CD4-positive, alpha-beta T cell (primary cell): Measurements from ENCODE around the gene PHETA2. TPM values are rescaled to one million over a fixed set of nuclear protein-coding genes. Genes with fewer than 3 reads are reported as not detected.
"Not testable (repeated sequence)": the region's sequence is repeated elsewhere in the genome, so short reads cannot be mapped to it uniquely, and the experiment has no call there.

Experiments
- ATAC-seq: fragments of 200-7000 bp; cut with Tn5 transposase; one replicate; pipeline ENCODE4 v1.10.0; 2022; ENCODE audit warnings: mild to moderate bottlenecking; ENCODE audit not compliant: poor library complexity
- CTCF ChIA-PET: fragments of 350-600 bp; sonication (Branson Sonifier 250); formaldehyde crosslinking; loops from one replicate; lab custom pipeline; 2021; ENCODE audit warnings: antibody characterized with exemption, inconsistent platforms; lab: Charles Lee
- POLR2A ChIA-PET: fragments of 350-600 bp; sonication (Branson Sonifier 250); formaldehyde crosslinking; loops from one replicate; lab custom pipeline; 2021; ENCODE audit warnings: antibody characterized with exemption, inconsistent platforms; lab: Charles Lee
- DNase-seq, 14 experiments: peaks; one replicate each; pipeline ENCODE4 v3.0.0-alpha.2; 2013 to 2020; ENCODE audit warnings: mixed read lengths in 2 of 14
- H3K27ac ChIP-seq, 2 donors: one replicate each; pipeline versions ENCODE4 v1.5.1 to v1.7.0; 2013; ENCODE audit warnings: low read length in 2 of 2, low read depth in 1 of 2, mild to moderate bottlenecking in 1 of 2
- H3K27me3 ChIP-seq, 2 experiments: 1 replicate in 1 of 2; 2 replicates in 1 of 2; pipeline versions ENCODE4 v1.6.1 to v1.7.0; 2013; ENCODE audit warnings: low read length in 2 of 2, control low read depth in 1 of 2, mild to moderate bottlenecking in 1 of 2, moderate library complexity in 1 of 2; ENCODE audit not compliant: insufficient read depth in 2 of 2, control insufficient read depth in 1 of 2
- H3K36me3 ChIP-seq: one replicate; pipeline ENCODE4 v1.6.1; 2013; ENCODE audit warnings: low read length, control low read depth; ENCODE audit not compliant: insufficient read depth
- H3K4me1 ChIP-seq: one replicate; pipeline ENCODE4 v1.6.1; 2013; ENCODE audit warnings: low read length, control low read depth; ENCODE audit not compliant: insufficient read depth
- H3K4me3 ChIP-seq: one replicate; pipeline ENCODE4 v1.5.1; 2013; ENCODE audit warnings: mild to moderate bottlenecking, low read length, moderate library complexity
- H3K9me3 ChIP-seq, 2 experiments: 1 replicate in 1 of 2; 2 replicates in 1 of 2; pipeline versions ENCODE4 v1.6.1 to v1.7.0; 2013; ENCODE audit warnings: low read length in 2 of 2, mild to moderate bottlenecking in 2 of 2, control low read depth in 1 of 2, moderate library complexity in 1 of 2; ENCODE audit not compliant: control insufficient read depth in 1 of 2, insufficient read depth in 1 of 2
- H3K27ac Mint-ChIP-seq: one replicate; pipeline ENCODE4 v1.8.0; 2020; ENCODE audit warnings: mixed read lengths
- H3K27me3 Mint-ChIP-seq: one replicate; pipeline ENCODE4 v1.8.0; 2021; ENCODE audit warnings: mixed read lengths
- H3K36me3 Mint-ChIP-seq: one replicate; pipeline ENCODE4 v1.8.0; 2021; ENCODE audit warnings: low read depth, mixed read lengths
- H3K4me1 Mint-ChIP-seq: one replicate; pipeline ENCODE4 v1.8.0; 2021; ENCODE audit warnings: low read depth, mixed read lengths
- H3K4me3 Mint-ChIP-seq: one replicate; pipeline ENCODE4 v1.8.0; 2020; ENCODE audit warnings: mild to moderate bottlenecking, mixed read lengths
- H3K9me3 Mint-ChIP-seq: one replicate; pipeline ENCODE4 v1.8.0; 2020; ENCODE audit warnings: mixed read lengths
- intact Hi-C, 2 experiments: fragments of 100-400 bp; cut with DNase I in 1 of 2; cut with micrococcal nuclease in 1 of 2; formaldehyde crosslinking; loops; one replicate each; pipeline versions ENCODE4 v1.15.1 to v1.9.0; 2023 to 2025; cut with DNase I, micrococcal nuclease
- total RNA-seq, 174 experiments: library from RNA in 2 of 174; stranded (reverse) in 2 of 174; gene quantifications; one replicate each; pipeline ENCODE4 v1.2.3 and lab custom pipeline; 2021 to 2026
- TF ChIP-seq, protein P1 (sequence below): fragments of 200-600 bp; IDR thresholded peaks from one replicate; pipeline ENCODE4 v1.8.0; 2022; ENCODE audit warnings: antibody characterized with exemption, mild to moderate bottlenecking

PHETA2 gene
- total RNA-seq, 2 experiments from 2014 or later, result 0.27 to 0.42 TPM

DNA sequence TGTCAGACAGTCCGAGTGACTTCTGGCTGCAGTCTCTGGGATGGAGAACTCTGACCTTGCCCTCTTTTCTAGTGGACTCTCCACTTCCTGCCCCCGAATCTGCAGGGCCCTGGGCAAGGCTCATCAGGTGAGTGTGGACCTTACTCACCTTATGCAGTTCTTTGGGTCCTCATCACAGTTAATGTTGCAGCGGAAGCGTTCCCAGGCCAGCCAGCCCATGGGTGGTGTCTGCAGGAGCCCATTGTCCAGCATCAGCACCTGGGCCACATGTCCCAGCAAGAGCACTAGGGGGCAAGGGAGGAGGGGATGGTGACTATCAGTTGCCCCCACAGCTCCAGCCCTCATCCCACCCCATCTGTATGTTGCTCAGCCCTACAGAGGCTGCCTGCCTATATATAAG is 5.8 kb upstream of the PHETA2 start:
- no peaks in the 10 kb centered on the region for H3K27me3 Mint-ChIP-seq
- peaks cover 46% of the 10 kb centered on the region for H3K36me3 Mint-ChIP-seq
- no peaks in the 10 kb centered on the region for H3K9me3 Mint-ChIP-seq
- ChIA-PET CTCF (no interaction called here), POLR2A (interaction anchor here (4.3 kb wide), 1 partner anchor 11 kb away, joined by 43 read pairs; the partner anchor contains the start of gene SMDT1)
- DNase-seq (no peak), ATAC-seq (no peak)
- no peaks in the 10 kb centered on the region for H3K9me3 ChIP-seq
- intact Hi-C loops, result loop anchor here in 1 of 2 experiments (2.0 kb wide), 1 partner anchor 25 kb away; no protein-coding TSS in a partner anchor
- H3K4me3 Mint-ChIP-seq, result peak overlapping the region; percentile 95
- peaks cover 44% of the 10 kb centered on the region for H3K4me1 Mint-ChIP-seq
- TF ChIP-seq, protein P1, sequence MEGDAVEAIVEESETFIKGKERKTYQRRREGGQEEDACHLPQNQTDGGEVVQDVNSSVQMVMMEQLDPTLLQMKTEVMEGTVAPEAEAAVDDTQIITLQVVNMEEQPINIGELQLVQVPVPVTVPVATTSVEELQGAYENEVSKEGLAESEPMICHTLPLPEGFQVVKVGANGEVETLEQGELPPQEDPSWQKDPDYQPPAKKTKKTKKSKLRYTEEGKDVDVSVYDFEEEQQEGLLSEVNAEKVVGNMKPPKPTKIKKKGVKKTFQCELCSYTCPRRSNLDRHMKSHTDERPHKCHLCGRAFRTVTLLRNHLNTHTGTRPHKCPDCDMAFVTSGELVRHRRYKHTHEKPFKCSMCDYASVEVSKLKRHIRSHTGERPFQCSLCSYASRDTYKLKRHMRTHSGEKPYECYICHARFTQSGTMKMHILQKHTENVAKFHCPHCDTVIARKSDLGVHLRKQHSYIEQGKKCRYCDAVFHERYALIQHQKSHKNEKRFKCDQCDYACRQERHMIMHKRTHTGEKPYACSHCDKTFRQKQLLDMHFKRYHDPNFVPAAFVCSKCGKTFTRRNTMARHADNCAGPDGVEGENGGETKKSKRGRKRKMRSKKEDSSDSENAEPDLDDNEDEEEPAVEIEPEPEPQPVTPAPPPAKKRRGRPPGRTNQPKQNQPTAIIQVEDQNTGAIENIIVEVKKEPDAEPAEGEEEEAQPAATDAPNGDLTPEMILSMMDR, result no peak
- peaks cover 33% of the 10 kb centered on the region for H3K4me1 ChIP-seq
- H3K27ac Mint-ChIP-seq, result no peak overlapping the region
- H3K4me3 ChIP-seq, result no peak overlapping the region
- H3K27me3 ChIP-seq, result no peaks in the 10 kb centered on the region
- no peak overlapping the region for H3K27ac ChIP-seq
- peaks cover 24% of the 10 kb centered on the region for H3K36me3 ChIP-seq

DNA sequence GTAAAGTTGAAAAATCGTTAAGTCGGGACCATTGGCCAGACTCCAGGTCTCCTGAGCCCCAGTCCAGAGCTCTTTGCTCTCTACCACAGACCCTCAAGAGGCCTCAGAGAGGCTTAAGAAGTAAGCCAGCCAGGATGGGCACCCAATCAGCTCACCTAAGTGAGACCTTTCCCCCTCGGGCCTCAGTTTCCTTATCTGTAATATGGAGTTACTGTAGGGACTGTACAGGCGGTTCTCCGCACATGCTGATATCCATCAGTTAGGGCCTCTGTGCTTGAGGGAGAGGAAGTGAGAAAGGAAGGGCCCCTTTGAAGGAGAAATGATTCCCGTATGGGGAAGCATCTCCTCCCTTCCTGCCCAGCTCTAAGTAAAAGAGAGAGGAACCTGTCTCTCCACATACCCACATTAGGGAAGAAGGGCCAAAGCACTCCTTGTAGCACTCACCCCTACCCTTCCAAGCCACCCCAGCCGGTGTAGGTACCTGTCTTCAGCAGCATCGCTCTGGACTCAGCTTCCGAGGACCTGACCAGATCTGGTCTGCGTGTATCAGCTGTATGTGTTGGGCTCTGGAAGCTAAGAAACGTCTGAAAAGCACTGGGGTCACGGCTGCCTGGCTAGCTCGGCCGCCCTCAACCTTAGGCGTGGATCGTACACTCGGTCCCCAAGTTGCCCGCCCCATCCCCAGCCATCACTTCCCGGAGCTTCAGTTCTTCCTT is 4.1 kb upstream of the PHETA2 start:
- Mint-ChIP-seq H3K36me3 (peaks cover 36% of the 10 kb centered on the region), H3K9me3 (no peaks in the 10 kb centered on the region), H3K27ac (peak overlapping the region; percentile 95), H3K4me3 (peak overlapping the region; percentile 95), H3K27me3 (no peaks in the 10 kb centered on the region), H3K4me1 (peaks cover 52% of the 10 kb centered on the region)
- peaks cover 24% of the 10 kb centered on the region for H3K36me3 ChIP-seq
- H3K9me3 ChIP-seq, result no peaks in the 10 kb centered on the region
- no peaks in the 10 kb centered on the region for H3K27me3 ChIP-seq
- POLR2A ChIA-PET, result interaction anchor here (0.8 to 4.3 kb wide), 5 partner anchors 9 to 374 kb away, joined by 3 to 43 read pairs (median 6); partner anchors contain the start of genes NDUFA6, SMDT1 and WBP2NL
- H3K4me1 ChIP-seq, result peaks cover 49% of the 10 kb centered on the region
- TF ChIP-seq, protein P1, result no peak
- intact Hi-C loops, result loop anchor here (2.0 to 10.0 kb wide), 4 partner anchors 23 to 545 kb away; partner anchors contain the start of genes POLDIP3 (in 1 of the 2) and WBP2NL (in 1 of the 2)
- peak overlapping the region; percentile 74 to 76 for H3K27ac ChIP-seq
- H3K4me3 ChIP-seq, result peak overlapping the region; percentile 84
- CTCF ChIA-PET, result interaction anchor here (1.5 to 2.0 kb wide), 2 partner anchors 10 to 21 kb away, joined by 3 to 11 read pairs; partner anchors contain the start of genes NDUFA6 and SMDT1
- DNase-seq (peak in 2 of 14 experiments; percentile 10 to 49), ATAC-seq (no peak)

DNA sequence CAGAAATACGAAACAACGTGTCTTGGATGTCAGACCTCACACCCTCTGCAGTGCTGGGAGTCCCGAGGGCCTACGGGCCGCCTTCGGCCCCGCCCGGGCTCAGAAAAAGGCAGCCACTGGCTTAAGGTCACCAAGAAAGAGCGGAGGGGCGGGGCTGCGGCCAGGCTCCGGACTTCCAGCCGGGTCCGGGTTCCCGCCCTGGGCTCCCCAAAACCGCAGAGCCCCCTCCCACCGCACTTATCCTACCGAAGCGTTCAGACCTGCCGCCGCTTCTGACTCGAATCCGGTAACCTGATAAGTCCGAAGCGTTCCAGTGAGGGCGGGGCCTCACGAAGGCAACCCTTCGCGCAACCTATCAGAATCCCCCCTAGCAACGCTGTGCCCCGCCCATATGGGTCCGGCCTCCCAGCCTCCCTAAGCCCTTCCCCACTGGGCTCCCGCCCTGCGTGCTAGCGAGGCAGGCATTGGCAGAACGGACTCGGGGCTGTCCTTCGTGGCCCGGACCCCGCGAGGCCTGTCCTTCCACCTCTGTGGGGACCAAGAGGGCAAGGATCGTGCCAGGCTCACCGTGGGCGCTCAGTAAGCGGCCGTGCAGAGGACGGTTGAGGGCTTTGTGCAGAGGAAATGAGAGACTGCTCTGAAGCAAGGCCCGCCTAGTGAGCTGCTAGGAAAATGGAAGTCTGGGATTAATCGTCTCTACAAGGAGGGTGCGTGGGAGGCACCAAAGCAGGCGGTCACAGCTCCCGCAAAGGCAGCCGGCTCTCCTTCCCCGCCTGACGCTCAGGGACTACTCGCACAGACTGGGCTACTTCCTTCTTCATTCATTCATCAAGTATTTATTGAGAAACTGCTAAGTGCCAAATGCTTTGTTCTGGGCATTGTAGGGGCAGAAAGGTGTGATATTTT is 3.3 kb upstream of the PHETA2 start, which contains the start of gene NAGA:
Gene NAGA, minus strand, starts transcription at position 296 of the 906 bp plus-strand sequence. CDS start 515 bp downstream, outside the sequence.
- POLR2A ChIA-PET, result interaction anchor here (0.8 to 4.3 kb wide), 5 partner anchors 9 to 374 kb away, joined by 3 to 43 read pairs (median 6); partner anchors contain the start of genes NDUFA6, SMDT1 and WBP2NL
- CTCF ChIA-PET, result interaction anchor here (1.5 to 2.0 kb wide), 2 partner anchors 9 to 20 kb away, joined by 3 to 11 read pairs; partner anchors contain the start of genes NDUFA6 and SMDT1
- H3K36me3 ChIP-seq, result peaks cover 18% of the 10 kb centered on the region

DNA sequence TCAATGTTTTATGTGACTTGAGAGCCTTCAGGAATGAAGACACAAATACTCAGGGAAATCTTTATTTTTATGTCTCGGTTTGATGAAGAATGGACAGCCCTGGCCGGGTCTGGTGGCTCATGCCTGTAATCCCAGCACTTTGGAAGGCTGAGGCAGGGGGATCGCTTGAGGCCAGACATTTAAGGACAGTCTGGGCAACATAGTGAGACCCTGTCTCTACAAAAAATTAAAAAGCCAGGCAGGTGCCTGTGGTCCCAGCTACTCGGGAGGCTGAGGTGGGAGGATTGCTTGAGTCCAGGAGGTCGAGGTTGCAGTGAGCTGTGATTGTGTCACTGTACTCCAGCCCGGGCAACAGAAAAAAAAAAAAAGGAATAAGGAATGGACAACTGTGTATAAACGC is 2.5 kb upstream of the PHETA2 start:
- peaks cover 55% of the 10 kb centered on the region for H3K4me1 ChIP-seq
- not testable (repeated sequence) for ATAC-seq, H3K27me3 ChIP-seq, H3K27me3 Mint-ChIP-seq, H3K9me3 Mint-ChIP-seq, DNase-seq, H3K9me3 ChIP-seq
- H3K27ac ChIP-seq, result peak overlapping the region in 1 of 2 donors; percentile 65
- ChIA-PET POLR2A (interaction anchor here (3.3 to 4.3 kb wide), 2 partner anchors 8 to 19 kb away, joined by 16 to 43 read pairs; partner anchors contain the start of genes NDUFA6 and SMDT1), CTCF (interaction anchor here (2.0 kb wide), 1 partner anchor 19 kb away, joined by 11 read pairs; the partner anchor contains the start of gene NDUFA6)
- Mint-ChIP-seq H3K4me3 (peak overlapping the region; percentile 95), H3K4me1 (peaks cover 62% of the 10 kb centered on the region), H3K36me3 (peaks cover 23% of the 10 kb centered on the region), H3K27ac (peak overlapping the region; percentile 95)
- intact Hi-C loops, result loop anchor here (5.0 to 10.0 kb wide), 3 partner anchors 74 to 543 kb away; partner anchors contain the start of genes POLDIP3 (in 1 of the 2) and WBP2NL (in 1 of the 2)
- peaks cover 16% of the 10 kb centered on the region for H3K36me3 ChIP-seq
- peak overlapping the region; percentile 84 for H3K4me3 ChIP-seq

More for the DNA sequence above, 3.3 kb upstream of the PHETA2 start, which contains the start of gene NAGA:
- TF ChIP-seq, protein P1, result no peak
- Mint-ChIP-seq H3K4me1 (peaks cover 59% of the 10 kb centered on the region), H3K4me3 (peak within 1 kb of the TSS; percentile 95), H3K36me3 (peaks cover 28% of the 10 kb centered on the region), H3K27ac (peak within 1 kb of the TSS; percentile 95), H3K27me3 (no peaks in the 10 kb centered on the region), H3K9me3 (no peaks in the 10 kb centered on the region)
- ATAC-seq, result peak; percentile 98
- H3K27me3 ChIP-seq, result no peaks in the 10 kb centered on the region
- intact Hi-C loops, result loop anchor here (5.0 to 10.0 kb wide), 3 partner anchors 73 to 544 kb away; partner anchors contain the start of genes POLDIP3 (in 1 of the 2) and WBP2NL (in 1 of the 2)
- no peaks in the 10 kb centered on the region for H3K9me3 ChIP-seq
- peak within 1 kb of the TSS; percentile 84 for H3K4me3 ChIP-seq
- H3K27ac ChIP-seq, result peak within 1 kb of the TSS; percentile 74 to 76
- DNase-seq, result peak; percentile 75 to 96 (median 86)
- H3K4me1 ChIP-seq, result peaks cover 55% of the 10 kb centered on the region
